Astrocyte (in vitro differentiated cells and primary cell): ENCODE data around the gene C15orf39.

Source experiments
- EZH2 ChIP-seq: IDR thresholded peaks from 2 replicates; pipeline ENCODE4 v1.6.1; 2012; ENCODE audit warnings: mild to moderate bottlenecking, low read length, inconsistent platforms; ENCODE audit not compliant: insufficient read depth
- TF ChIP-seq, protein P1 (sequence below): IDR thresholded peaks from 2 replicates; pipeline ENCODE4 v1.5.1; 2011; ENCODE audit warnings: low read depth, mild to moderate bottlenecking, inconsistent platforms, low read length, moderate library complexity; ENCODE audit not compliant: insufficient read depth

DNA sequence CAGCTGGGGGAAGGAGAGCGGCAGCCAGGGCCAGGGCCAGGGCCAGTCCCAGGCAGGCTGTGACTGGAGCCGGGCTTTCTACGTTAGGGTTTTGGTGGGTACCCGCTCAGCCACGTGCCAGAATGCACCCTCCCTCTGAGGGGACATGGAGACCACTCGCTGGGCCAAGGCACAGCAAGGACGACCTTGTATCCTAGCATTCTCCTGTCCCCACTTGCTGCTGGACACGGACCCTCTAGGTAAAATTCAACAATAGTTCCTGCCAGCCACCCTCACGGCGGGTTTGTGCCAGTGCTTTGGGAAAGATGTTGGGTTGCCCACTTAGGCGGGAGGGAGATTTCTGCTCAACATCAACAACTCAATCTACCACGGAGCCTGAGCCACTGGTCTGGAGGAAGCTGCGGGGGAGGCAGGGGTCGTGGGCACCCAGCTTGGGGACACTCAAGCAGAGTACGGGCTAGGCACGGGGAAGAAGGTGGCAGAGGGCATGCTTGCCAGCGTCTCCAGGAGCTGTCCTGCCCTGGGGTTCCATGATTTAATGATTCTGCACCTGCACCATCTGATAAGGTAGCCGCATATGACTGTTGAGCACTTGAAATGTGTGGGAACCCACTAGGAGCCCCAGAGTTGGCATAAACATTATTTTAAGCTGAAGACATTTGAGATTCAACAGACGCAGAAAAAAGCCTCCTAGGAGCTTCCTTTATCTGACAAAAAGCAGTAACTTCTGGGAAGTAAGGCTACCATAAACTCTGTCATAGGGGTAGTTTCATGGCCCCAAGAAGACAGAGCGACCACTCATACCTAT is 22.5 kb upstream of the C15orf39 start:
- TF ChIP-seq, protein P1, sequence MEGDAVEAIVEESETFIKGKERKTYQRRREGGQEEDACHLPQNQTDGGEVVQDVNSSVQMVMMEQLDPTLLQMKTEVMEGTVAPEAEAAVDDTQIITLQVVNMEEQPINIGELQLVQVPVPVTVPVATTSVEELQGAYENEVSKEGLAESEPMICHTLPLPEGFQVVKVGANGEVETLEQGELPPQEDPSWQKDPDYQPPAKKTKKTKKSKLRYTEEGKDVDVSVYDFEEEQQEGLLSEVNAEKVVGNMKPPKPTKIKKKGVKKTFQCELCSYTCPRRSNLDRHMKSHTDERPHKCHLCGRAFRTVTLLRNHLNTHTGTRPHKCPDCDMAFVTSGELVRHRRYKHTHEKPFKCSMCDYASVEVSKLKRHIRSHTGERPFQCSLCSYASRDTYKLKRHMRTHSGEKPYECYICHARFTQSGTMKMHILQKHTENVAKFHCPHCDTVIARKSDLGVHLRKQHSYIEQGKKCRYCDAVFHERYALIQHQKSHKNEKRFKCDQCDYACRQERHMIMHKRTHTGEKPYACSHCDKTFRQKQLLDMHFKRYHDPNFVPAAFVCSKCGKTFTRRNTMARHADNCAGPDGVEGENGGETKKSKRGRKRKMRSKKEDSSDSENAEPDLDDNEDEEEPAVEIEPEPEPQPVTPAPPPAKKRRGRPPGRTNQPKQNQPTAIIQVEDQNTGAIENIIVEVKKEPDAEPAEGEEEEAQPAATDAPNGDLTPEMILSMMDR, result no peak
- TF ChIP-seq EZH2, result no peak
